Osteocyte (in vitro differentiated cells): Measurements from ENCODE around the gene GNAO1. TPM values are rescaled to one million over a fixed set of nuclear protein-coding genes. Genes with fewer than 3 reads are reported as not detected.

Source experiments
- DNase-seq: peaks from one replicate; pipeline ENCODE4 v3.0.0; 2021; ENCODE audit warnings: mixed read lengths; ENCODE audit not compliant: unreplicated experiment; ENCODE audit errors: extremely low spot score
- H3K27ac Mint-ChIP-seq: one replicate; pipeline ENCODE4 v1.8.0; 2021; ENCODE audit warnings: mild to moderate bottlenecking, mixed read lengths; ENCODE audit not compliant: unreplicated experiment
- H3K27me3 Mint-ChIP-seq: one replicate; pipeline ENCODE4 v1.8.0; 2021; ENCODE audit warnings: mixed read lengths; ENCODE audit not compliant: unreplicated experiment
- H3K36me3 Mint-ChIP-seq: one replicate; pipeline ENCODE4 v1.8.0; 2021; ENCODE audit warnings: mixed read lengths; ENCODE audit not compliant: unreplicated experiment
- H3K4me1 Mint-ChIP-seq: one replicate; pipeline ENCODE4 v1.8.0; 2021; ENCODE audit warnings: mixed read lengths; ENCODE audit not compliant: unreplicated experiment
- H3K4me3 Mint-ChIP-seq: one replicate; pipeline ENCODE4 v1.8.0; 2021; ENCODE audit warnings: mild to moderate bottlenecking, moderate library complexity, mixed read lengths; ENCODE audit not compliant: unreplicated experiment
- H3K9me3 Mint-ChIP-seq: one replicate; pipeline ENCODE4 v1.8.0; 2021; ENCODE audit warnings: mixed read lengths; ENCODE audit not compliant: unreplicated experiment
- total RNA-seq: library from RNA; stranded (reverse); gene quantifications from 2 replicates; pipeline ENCODE4 v1.2.1, GENCODE V29; 2021
- TF ChIP-seq, protein P1 (sequence below): fragments of 200-600 bp; sonication (generic); IDR thresholded peaks from 2 replicates; pipeline ENCODE4 v1.5.0; 2021; ENCODE audit warnings: antibody characterized with exemption, mild to moderate bottlenecking, moderate library complexity

Gene GNAO1
- total RNA-seq, 1 donor from 2014 or later = 0.56 TPM

DNA sequence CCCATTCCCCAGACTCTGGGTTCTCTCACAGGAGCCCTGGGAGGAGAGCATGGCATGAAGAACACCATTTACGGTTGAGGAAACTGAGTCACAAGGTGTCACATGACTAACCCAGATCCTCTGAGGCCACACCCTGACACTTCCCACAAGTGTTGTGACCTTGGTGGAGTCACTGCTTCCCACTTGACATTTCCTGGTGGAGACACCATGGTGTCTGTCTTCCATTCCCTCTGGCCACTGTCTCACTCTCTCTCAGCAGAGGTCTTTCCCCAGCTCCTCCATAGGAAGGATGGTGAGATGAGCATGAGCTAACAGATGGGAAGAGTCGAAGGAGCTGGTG lies 116.2 kb downstream of the GNAO1 start:
- TF ChIP-seq, protein P1, sequence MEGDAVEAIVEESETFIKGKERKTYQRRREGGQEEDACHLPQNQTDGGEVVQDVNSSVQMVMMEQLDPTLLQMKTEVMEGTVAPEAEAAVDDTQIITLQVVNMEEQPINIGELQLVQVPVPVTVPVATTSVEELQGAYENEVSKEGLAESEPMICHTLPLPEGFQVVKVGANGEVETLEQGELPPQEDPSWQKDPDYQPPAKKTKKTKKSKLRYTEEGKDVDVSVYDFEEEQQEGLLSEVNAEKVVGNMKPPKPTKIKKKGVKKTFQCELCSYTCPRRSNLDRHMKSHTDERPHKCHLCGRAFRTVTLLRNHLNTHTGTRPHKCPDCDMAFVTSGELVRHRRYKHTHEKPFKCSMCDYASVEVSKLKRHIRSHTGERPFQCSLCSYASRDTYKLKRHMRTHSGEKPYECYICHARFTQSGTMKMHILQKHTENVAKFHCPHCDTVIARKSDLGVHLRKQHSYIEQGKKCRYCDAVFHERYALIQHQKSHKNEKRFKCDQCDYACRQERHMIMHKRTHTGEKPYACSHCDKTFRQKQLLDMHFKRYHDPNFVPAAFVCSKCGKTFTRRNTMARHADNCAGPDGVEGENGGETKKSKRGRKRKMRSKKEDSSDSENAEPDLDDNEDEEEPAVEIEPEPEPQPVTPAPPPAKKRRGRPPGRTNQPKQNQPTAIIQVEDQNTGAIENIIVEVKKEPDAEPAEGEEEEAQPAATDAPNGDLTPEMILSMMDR = no peak
- no peak overlapping the region for H3K4me3 Mint-ChIP-seq
- H3K36me3 Mint-ChIP-seq = no peaks in the 10 kb centered on the region
- peaks cover 33% of the 10 kb centered on the region for H3K27me3 Mint-ChIP-seq
- H3K9me3 Mint-ChIP-seq = no peaks in the 10 kb centered on the region
- no peak overlapping the region for H3K27ac Mint-ChIP-seq
- H3K4me1 Mint-ChIP-seq = no peaks in the 10 kb centered on the region
- DNase-seq = no peak

GRCh38 chr16:56309008-56309407 lies 117.7 kb downstream of the GNAO1 start:
- Mint-ChIP-seq H3K27ac (no peak overlapping the region), H3K4me1 (no peaks in the 10 kb centered on the region)
- TF ChIP-seq, protein P1 = no peak

GRCh38 chr16:56310690-56311089 lies 119.4 kb downstream of the GNAO1 start:
- no peak for DNase-seq
- Mint-ChIP-seq H3K27me3 (peaks cover 42% of the 10 kb centered on the region), H3K36me3 (no peaks in the 10 kb centered on the region), H3K27ac (no peak overlapping the region), H3K9me3 (no peaks in the 10 kb centered on the region), H3K4me3 (no peak overlapping the region), H3K4me1 (no peaks in the 10 kb centered on the region)
- TF ChIP-seq, protein P1 = no peak

More at GRCh38 chr16:56309008-56309407, 117.7 kb downstream of the GNAO1 start:
- H3K27me3 Mint-ChIP-seq = peaks cover 38% of the 10 kb centered on the region
- DNase-seq = no peak
- H3K36me3 Mint-ChIP-seq = no peaks in the 10 kb centered on the region
- no peak overlapping the region for H3K4me3 Mint-ChIP-seq
- H3K9me3 Mint-ChIP-seq = no peaks in the 10 kb centered on the region

- no peaks in the 10 kb centered on the region for H3K36me3 Mint-ChIP-seq
These were observed 120.1 kb downstream of the GNAO1 start for GRCh38 chr16:56311208-56312027.

DNA sequence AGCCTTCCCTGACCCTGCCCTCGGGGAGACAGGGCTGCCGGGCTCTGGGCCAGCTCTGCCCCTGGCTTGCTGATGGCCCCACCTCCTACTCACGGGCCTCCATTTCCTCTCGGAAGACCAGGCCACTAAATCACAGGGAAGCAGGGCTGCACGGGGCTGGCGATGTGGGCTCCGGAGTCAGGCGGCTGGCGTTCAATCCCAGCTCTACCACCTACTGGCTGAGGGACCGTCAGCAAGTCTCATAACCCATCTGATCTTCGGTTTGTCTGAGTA lies 120.7 kb downstream of the GNAO1 start:
- TF ChIP-seq, protein P1 = no peak
- H3K36me3 Mint-ChIP-seq = no peaks in the 10 kb centered on the region

More at GRCh38 chr16:56311208-56312027, 120.1 kb downstream of the GNAO1 start:
- no peaks in the 10 kb centered on the region for H3K4me1 Mint-ChIP-seq
- no peak overlapping the region for H3K27ac Mint-ChIP-seq
- no peaks in the 10 kb centered on the region for H3K9me3 Mint-ChIP-seq
- H3K4me3 Mint-ChIP-seq = no peak overlapping the region
- H3K27me3 Mint-ChIP-seq = peaks cover 39% of the 10 kb centered on the region
- TF ChIP-seq, protein P1 = no peak
- DNase-seq = no peak

More for the DNA sequence above, 120.7 kb downstream of the GNAO1 start:
- no peak overlapping the region for H3K4me3 Mint-ChIP-seq
- H3K27ac Mint-ChIP-seq = no peak overlapping the region
- no peaks in the 10 kb centered on the region for H3K4me1 Mint-ChIP-seq
- no peaks in the 10 kb centered on the region for H3K9me3 Mint-ChIP-seq
- peaks cover 35% of the 10 kb centered on the region for H3K27me3 Mint-ChIP-seq
- DNase-seq = no peak
